Retinal pigment epithelial cell (primary cell): Measurements from ENCODE around the gene RUNX1.

Source experiments
- DNase-seq: peaks from one replicate; pipeline ENCODE4 v3.0.0-alpha.2; 2010; ENCODE audit warnings: low read depth
- H3K4me3 ChIP-seq: 2 replicates; pipeline ENCODE4 v1.5.1; 2011; ENCODE audit warnings: mild to moderate bottlenecking, low read length, control low read depth, moderate library complexity
- CTCF ChIP-seq: conservative IDR thresholded peaks from 2 replicates; pipeline ENCODE4 v1.5.1; 2011; ENCODE audit warnings: low read depth, low read length, control low read depth, inconsistent platforms

RUNX1 gene

GRCh38 chr21:34944015-34944755 lies 104.9 kb downstream of the RUNX1 start:
- no peak for DNase-seq
- TF ChIP-seq CTCF: no peak

DNA sequence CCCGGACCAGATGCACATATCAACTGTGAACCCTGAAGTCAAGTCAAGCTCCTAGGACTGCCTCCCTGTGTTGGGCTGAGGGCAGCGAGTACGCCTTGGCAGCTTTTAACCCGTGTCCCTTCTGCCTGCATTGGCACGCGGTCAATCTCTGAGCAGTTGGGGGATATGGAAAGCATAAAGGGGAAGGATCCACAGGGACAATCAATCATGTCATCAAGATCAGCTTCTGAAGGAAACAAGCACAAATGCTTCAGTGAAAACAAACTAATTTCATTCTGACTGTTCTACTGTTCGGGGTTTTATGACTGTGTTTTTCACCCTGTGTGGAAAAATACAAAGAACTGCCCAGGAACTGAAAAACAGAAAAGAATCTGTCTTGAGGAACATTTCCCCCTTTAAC lies 106.2 kb downstream of the RUNX1 start:
- TF ChIP-seq CTCF: no peak
- no peak for DNase-seq
- H3K4me3 ChIP-seq: no peak overlapping the region

More at GRCh38 chr21:34944015-34944755, 104.9 kb downstream of the RUNX1 start:
- no peak overlapping the region for H3K4me3 ChIP-seq

GRCh38 chr21:34941162-34941561 lies 107.9 kb downstream of the RUNX1 start:
- no peak overlapping the region for H3K4me3 ChIP-seq
- no peak for DNase-seq
- TF ChIP-seq CTCF: no peak

DNA sequence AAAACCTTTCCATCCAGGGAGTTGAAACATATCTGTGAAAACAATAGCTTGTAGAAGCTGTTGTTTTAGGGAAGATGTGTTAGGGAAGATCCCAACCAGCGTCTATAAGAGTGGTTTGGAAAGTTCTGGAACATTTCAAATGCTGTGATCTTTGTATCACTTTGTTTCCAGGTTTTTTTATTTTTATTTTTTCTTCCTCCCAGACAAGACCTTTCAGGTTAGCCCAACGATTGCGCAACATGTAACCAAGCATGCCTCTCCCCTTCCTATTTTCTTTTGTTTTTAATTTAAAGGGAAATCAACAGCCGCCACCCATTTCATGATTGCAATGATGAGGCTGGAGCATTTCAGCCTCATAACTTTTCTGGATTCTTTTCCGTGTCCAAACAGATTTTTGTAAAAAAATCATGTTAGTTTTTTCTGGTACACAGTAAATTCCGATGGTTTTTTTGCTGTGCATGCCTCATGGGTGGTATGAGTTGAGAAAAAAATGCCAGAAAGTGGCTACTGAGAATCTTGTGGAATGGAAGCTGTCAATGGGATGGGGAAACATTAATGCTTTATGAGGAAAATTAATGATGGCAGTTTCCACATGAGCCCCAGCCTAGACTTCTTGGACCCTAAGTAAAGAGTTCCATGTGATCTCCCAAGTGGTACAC lies 109.3 kb downstream of the RUNX1 start:
- H3K4me3 ChIP-seq: no peak overlapping the region
- no peak for DNase-seq
- no peak for TF ChIP-seq CTCF

- no peak overlapping the region for H3K4me3 ChIP-seq
- DNase-seq: no peak
- no peak for TF ChIP-seq CTCF
These were observed 110.9 kb downstream of the RUNX1 start for GRCh38 chr21:34938089-34938764.

GRCh38 chr21:34936883-34937563 lies 112.1 kb downstream of the RUNX1 start:
- TF ChIP-seq CTCF: no peak
- no peak for DNase-seq
- H3K4me3 ChIP-seq: no peak overlapping the region
